K562 (cell line): Measurements from ENCODE around the gene MOK.

Experiments used
- DIDO1 ChIP-seq: fragments of 450-650 bp; IDR thresholded peaks from 2 replicates; pipeline ENCODE4 v1.6.1; 2016; ENCODE audit warnings: low read depth, missing biosample characterization, missing genetic modification characterization
- MEIS2 ChIP-seq: fragments of 450-650 bp; IDR thresholded peaks from 2 replicates; pipeline ENCODE4 v1.6.1; 2014; ENCODE audit warnings: mild to moderate bottlenecking; ENCODE audit not compliant: partially characterized antibody

- no peak for TF ChIP-seq MEIS2
- no peak for TF ChIP-seq DIDO1 (tag)
These were observed 42.0 kb downstream of the MOK start for GRCh38 chr14:102262929-102263462.
